Adrenal gland (tissue), 5 donors: ENCODE measurements around the gene KRT38.

ENCODE experiments used
- POLR2A ChIP-seq, 2 donors: fragments of 450-650 bp; IDR thresholded peaks; one replicate each; pipeline ENCODE4 v1.6.1; 2017; ENCODE audit warnings: antibody characterized with exemption in 2 of 2, mild to moderate bottlenecking in 2 of 2, moderate library complexity in 1 of 2
- TF ChIP-seq, protein P1 (sequence below), 6 experiments: fragments of 450-650 bp in 4 of 6; fragments of 200-600 bp in 2 of 6; sonication (generic) in 1 of 6; IDR thresholded peaks; 1 replicate in 5 of 6; 2 replicates in 1 of 6; pipeline versions ENCODE4 v1.5.1 to v1.8.0; 2016 to 2021; ENCODE audit warnings: antibody characterized with exemption in 6 of 6, mild to moderate bottlenecking in 2 of 6, moderate library complexity in 1 of 6
- donor health status: DM: no; HTN: no; CAD: no.

DNA sequence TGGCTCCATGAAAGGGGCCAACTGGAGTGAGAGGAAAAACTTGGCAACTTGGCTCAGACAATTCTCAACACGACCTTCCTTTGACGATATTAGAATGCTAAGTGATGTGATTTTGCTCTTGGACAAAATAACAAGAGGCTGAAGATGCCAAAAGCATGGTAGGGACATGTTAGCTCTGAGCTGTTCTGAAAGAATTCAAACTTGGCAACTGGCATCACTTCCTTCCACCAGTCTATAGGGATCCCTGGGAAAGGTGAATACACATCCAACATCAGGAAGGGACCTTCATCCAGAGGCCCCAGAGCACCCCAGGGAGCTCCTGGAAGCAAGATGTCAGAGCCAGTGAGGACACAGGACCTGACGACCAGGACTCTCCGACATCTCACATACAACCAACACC, 20.6 kb downstream of the KRT38 start:
- TF ChIP-seq, protein P1, sequence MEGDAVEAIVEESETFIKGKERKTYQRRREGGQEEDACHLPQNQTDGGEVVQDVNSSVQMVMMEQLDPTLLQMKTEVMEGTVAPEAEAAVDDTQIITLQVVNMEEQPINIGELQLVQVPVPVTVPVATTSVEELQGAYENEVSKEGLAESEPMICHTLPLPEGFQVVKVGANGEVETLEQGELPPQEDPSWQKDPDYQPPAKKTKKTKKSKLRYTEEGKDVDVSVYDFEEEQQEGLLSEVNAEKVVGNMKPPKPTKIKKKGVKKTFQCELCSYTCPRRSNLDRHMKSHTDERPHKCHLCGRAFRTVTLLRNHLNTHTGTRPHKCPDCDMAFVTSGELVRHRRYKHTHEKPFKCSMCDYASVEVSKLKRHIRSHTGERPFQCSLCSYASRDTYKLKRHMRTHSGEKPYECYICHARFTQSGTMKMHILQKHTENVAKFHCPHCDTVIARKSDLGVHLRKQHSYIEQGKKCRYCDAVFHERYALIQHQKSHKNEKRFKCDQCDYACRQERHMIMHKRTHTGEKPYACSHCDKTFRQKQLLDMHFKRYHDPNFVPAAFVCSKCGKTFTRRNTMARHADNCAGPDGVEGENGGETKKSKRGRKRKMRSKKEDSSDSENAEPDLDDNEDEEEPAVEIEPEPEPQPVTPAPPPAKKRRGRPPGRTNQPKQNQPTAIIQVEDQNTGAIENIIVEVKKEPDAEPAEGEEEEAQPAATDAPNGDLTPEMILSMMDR (IDR thresholded peaks at IDR 0.05): no peak
- no peak for TF ChIP-seq POLR2A (IDR thresholded peaks at IDR 0.05)
